DOHH2 (cell line): ENCODE results near the gene ZNF354B.

Experiments used
- H3F3A ChIP-seq: fragments of 200-600 bp; sonication (generic), shearing (Covaris generic); 2 replicates; pipeline ENCODE4 v1.6.0; 2016; ENCODE audit warnings: antibody characterized with exemption, mild to moderate bottlenecking; ENCODE audit not compliant: control insufficient read depth, insufficient read depth
- H3K27ac ChIP-seq: fragments of 200-600 bp; sonication (generic); 2 replicates; pipeline ENCODE4 v1.5.1; 2014; ENCODE audit warnings: low read depth, mild to moderate bottlenecking, low read length, moderate library complexity
- H3K27me3 ChIP-seq: fragments of 200-600 bp; sonication (generic); 2 replicates; pipeline ENCODE4 v1.6.1; 2014; ENCODE audit warnings: mild to moderate bottlenecking, low read length, mixed read lengths; ENCODE audit not compliant: control insufficient read depth
- H3K36me3 ChIP-seq: fragments of 200-600 bp; sonication (generic); 2 replicates; pipeline ENCODE4 v1.6.1; 2014; ENCODE audit warnings: mild to moderate bottlenecking, low read length, moderate library complexity, mixed read lengths; ENCODE audit not compliant: control insufficient read depth
- H3K4me1 ChIP-seq: fragments of 200-600 bp; sonication (generic); 2 replicates; pipeline ENCODE4 v1.6.1; 2014; ENCODE audit warnings: mild to moderate bottlenecking, low read length, mixed read lengths; ENCODE audit not compliant: control insufficient read depth
- H3K4me2 ChIP-seq: fragments of 200-600 bp; sonication (generic); 2 replicates; pipeline ENCODE4 v1.6.0; 2014; ENCODE audit warnings: mild to moderate bottlenecking, low read length, moderate library complexity
- H3K4me3 ChIP-seq: fragments of 200-600 bp; sonication (generic); 2 replicates; pipeline ENCODE4 v1.5.1; 2014; ENCODE audit warnings: mild to moderate bottlenecking, low read length, mixed read lengths
- H3K79me2 ChIP-seq: fragments of 200-600 bp; sonication (generic); 2 replicates; pipeline ENCODE4 v1.6.1; 2014; ENCODE audit warnings: mild to moderate bottlenecking, low read length, mixed read lengths; ENCODE audit not compliant: control insufficient read depth
- H3K9me2 ChIP-seq: fragments of 200-600 bp; sonication (generic); replicated peaks from 2 replicates; pipeline ENCODE4 v1.6.1; 2014; ENCODE audit warnings: mild to moderate bottlenecking, low read length, mixed read lengths; ENCODE audit not compliant: control insufficient read depth
- H3K9me3 ChIP-seq: fragments of 200-600 bp; sonication (generic); 2 replicates; pipeline ENCODE4 v1.6.1; 2014; ENCODE audit warnings: antibody characterized with exemption, low read length, mixed read lengths; ENCODE audit not compliant: control insufficient read depth, insufficient read depth
- H4K20me1 ChIP-seq: fragments of 200-600 bp; sonication (generic); 2 replicates; pipeline ENCODE4 v1.6.0; 2014; ENCODE audit warnings: low read depth, mild to moderate bottlenecking, antibody characterized with exemption, low read length, moderate library complexity; ENCODE audit not compliant: control insufficient read depth, insufficient read depth
- EZH2phosphoT487 ChIP-seq: fragments of 200-600 bp; sonication (generic); IDR thresholded peaks from 2 replicates; pipeline ENCODE4 v1.6.1; 2017; ENCODE audit warnings: borderline replicate concordance, mild to moderate bottlenecking, antibody characterized with exemption, low read length, moderate library complexity, mixed read lengths
- TF ChIP-seq, protein P1 (sequence below): fragments of 200-600 bp; sonication (generic); IDR thresholded peaks from one replicate; pipeline ENCODE4 v1.5.1; 2014; ENCODE audit warnings: antibody characterized with exemption, mild to moderate bottlenecking, low read depth, low read length; ENCODE audit not compliant: poor library complexity, severe bottlenecking

Gene ZNF354B

GRCh38 chr5:178902849-178903248 is 43.1 kb downstream of the ZNF354B start:
- Histone ChIP-seq H3K9me3 (no peaks in the 10 kb centered on the region), H3K4me3 (no peak overlapping the region), H3K4me2 (no peak overlapping the region), H4K20me1 (no peaks in the 10 kb centered on the region), H3K79me2 (no peaks in the 10 kb centered on the region), H3K27ac (no peak overlapping the region), H3K9me2 (no peaks in the 10 kb centered on the region), H3F3A (no peaks in the 10 kb centered on the region), H3K36me3 (no peaks in the 10 kb centered on the region), H3K27me3 (no peaks in the 10 kb centered on the region), H3K4me1 (no peaks in the 10 kb centered on the region)
- TF ChIP-seq, protein P1, sequence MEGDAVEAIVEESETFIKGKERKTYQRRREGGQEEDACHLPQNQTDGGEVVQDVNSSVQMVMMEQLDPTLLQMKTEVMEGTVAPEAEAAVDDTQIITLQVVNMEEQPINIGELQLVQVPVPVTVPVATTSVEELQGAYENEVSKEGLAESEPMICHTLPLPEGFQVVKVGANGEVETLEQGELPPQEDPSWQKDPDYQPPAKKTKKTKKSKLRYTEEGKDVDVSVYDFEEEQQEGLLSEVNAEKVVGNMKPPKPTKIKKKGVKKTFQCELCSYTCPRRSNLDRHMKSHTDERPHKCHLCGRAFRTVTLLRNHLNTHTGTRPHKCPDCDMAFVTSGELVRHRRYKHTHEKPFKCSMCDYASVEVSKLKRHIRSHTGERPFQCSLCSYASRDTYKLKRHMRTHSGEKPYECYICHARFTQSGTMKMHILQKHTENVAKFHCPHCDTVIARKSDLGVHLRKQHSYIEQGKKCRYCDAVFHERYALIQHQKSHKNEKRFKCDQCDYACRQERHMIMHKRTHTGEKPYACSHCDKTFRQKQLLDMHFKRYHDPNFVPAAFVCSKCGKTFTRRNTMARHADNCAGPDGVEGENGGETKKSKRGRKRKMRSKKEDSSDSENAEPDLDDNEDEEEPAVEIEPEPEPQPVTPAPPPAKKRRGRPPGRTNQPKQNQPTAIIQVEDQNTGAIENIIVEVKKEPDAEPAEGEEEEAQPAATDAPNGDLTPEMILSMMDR: no peak
- TF ChIP-seq EZH2phosphoT487: no peak

GRCh38 chr5:178931846-178932760 is 72.3 kb downstream of the ZNF354B start:
- H3F3A ChIP-seq: no peaks in the 10 kb centered on the region
- no peak overlapping the region for H3K4me2 ChIP-seq
- H4K20me1 ChIP-seq: no peaks in the 10 kb centered on the region
- no peaks in the 10 kb centered on the region for H3K36me3 ChIP-seq
- peaks cover 63% of the 10 kb centered on the region for H3K9me3 ChIP-seq
- H3K4me1 ChIP-seq: no peaks in the 10 kb centered on the region
- H3K27me3 ChIP-seq: no peaks in the 10 kb centered on the region
- H3K27ac ChIP-seq: no peak overlapping the region
- no peaks in the 10 kb centered on the region for H3K79me2 ChIP-seq
- no peak for TF ChIP-seq EZH2phosphoT487
- TF ChIP-seq, protein P1: no peak
- H3K4me3 ChIP-seq: no peak overlapping the region
- H3K9me2 ChIP-seq: no peaks in the 10 kb centered on the region
